KMS-11 (cell line): ENCODE measurements around the gene TMPRSS13.

Source experiments
- H2AFZ ChIP-seq: fragments of 200-600 bp; sonication (generic); 2 replicates; pipeline ENCODE4 v1.6.1; 2016; ENCODE audit warnings: antibody characterized with exemption, mixed run types, low read depth
- H3K27ac ChIP-seq: fragments of 200-600 bp; sonication (generic); 2 replicates; pipeline ENCODE4 v1.6.1; 2016; ENCODE audit warnings: mild to moderate bottlenecking, mixed run types
- H3K27me3 ChIP-seq: fragments of 200-600 bp; sonication (generic); 2 replicates; pipeline ENCODE4 v1.6.1; 2017; ENCODE audit warnings: mild to moderate bottlenecking, low read depth, mixed run types, moderate library complexity; ENCODE audit not compliant: insufficient read depth
- H3K36me3 ChIP-seq: fragments of 200-600 bp; sonication (generic); 2 replicates; pipeline ENCODE4 v1.6.1; 2017; ENCODE audit warnings: mild to moderate bottlenecking, mixed run types; ENCODE audit not compliant: insufficient read depth
- H3K4me1 ChIP-seq: fragments of 200-600 bp; sonication (generic); 2 replicates; pipeline ENCODE4 v1.6.1; 2016; ENCODE audit warnings: mild to moderate bottlenecking, low read depth, mixed run types; ENCODE audit not compliant: poor library complexity, severe bottlenecking
- H3K4me2 ChIP-seq: fragments of 200-600 bp; sonication (generic); 2 replicates; pipeline ENCODE4 v1.7.0; 2016; ENCODE audit warnings: mild to moderate bottlenecking, mixed run types
- H3K4me3 ChIP-seq: fragments of 200-600 bp; sonication (generic); IDR thresholded peaks from 2 replicates; pipeline ENCODE4 v1.6.1; 2017; ENCODE audit warnings: low read depth, low read length, mixed read lengths; ENCODE audit not compliant: insufficient read depth
- H3K79me2 ChIP-seq: fragments of 200-600 bp; sonication (generic); 2 replicates; pipeline ENCODE4 v1.6.1; 2016; ENCODE audit warnings: low read depth, mixed run types; ENCODE audit not compliant: insufficient read depth
- H3K9ac ChIP-seq: fragments of 200-600 bp; sonication (generic); 2 replicates; pipeline ENCODE4 v1.6.1; 2016; ENCODE audit warnings: mild to moderate bottlenecking, mixed run types
- H4K20me1 ChIP-seq: fragments of 200-600 bp; sonication (generic); 2 replicates; pipeline ENCODE4 v1.6.1; 2016; ENCODE audit warnings: mild to moderate bottlenecking, mixed run types; ENCODE audit not compliant: insufficient read depth
- TF ChIP-seq, protein P1 (sequence below): fragments of 200-600 bp; sonication (generic); conservative IDR thresholded peaks from 2 replicates; pipeline ENCODE4 v1.6.1; 2017; ENCODE audit warnings: low read depth, mild to moderate bottlenecking, antibody characterized with exemption, low read length, moderate library complexity, mixed read lengths

Gene TMPRSS13

DNA sequence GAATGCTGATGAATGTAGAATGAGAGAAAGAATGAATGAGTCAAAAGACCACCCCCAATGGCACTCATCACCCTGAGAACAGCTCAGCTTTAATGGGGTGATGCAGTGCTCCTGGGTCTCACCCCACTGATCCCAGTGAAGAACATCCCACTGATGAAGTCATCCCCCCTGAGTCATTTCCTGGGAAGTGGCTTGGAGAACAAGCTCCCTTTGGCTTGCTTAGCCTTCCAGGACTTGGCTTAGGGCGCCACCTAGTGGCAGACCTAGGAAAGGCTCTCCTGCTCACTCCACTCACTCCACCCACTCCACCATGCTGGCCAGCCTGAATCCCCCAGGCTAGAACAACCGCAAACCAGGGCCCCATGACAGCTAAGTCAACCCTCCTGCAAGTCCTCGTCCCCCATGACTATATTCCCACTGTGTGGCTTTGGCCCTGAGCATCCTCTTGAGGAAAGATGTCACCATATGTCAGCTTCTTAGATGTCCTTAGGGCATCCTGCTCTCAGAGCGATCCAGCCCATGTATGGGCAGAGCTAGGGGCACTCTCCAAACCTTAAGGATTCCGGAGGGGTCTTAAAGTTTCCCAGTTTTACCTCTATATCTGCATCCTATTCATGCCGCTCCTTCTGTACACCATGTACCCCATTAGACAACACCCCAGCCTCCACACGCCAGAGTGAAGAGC is 17.8 kb upstream of the TMPRSS13 start:
- no peaks in the 10 kb centered on the region for H4K20me1 ChIP-seq
- peaks cover 16% of the 10 kb centered on the region for H3K4me1 ChIP-seq
- no peaks in the 10 kb centered on the region for H3K36me3 ChIP-seq
- H3K27ac ChIP-seq: no peak overlapping the region
- H3K79me2 ChIP-seq: no peaks in the 10 kb centered on the region
- H2AFZ ChIP-seq: no peak overlapping the region
- no peaks in the 10 kb centered on the region for H3K27me3 ChIP-seq
- TF ChIP-seq, protein P1, sequence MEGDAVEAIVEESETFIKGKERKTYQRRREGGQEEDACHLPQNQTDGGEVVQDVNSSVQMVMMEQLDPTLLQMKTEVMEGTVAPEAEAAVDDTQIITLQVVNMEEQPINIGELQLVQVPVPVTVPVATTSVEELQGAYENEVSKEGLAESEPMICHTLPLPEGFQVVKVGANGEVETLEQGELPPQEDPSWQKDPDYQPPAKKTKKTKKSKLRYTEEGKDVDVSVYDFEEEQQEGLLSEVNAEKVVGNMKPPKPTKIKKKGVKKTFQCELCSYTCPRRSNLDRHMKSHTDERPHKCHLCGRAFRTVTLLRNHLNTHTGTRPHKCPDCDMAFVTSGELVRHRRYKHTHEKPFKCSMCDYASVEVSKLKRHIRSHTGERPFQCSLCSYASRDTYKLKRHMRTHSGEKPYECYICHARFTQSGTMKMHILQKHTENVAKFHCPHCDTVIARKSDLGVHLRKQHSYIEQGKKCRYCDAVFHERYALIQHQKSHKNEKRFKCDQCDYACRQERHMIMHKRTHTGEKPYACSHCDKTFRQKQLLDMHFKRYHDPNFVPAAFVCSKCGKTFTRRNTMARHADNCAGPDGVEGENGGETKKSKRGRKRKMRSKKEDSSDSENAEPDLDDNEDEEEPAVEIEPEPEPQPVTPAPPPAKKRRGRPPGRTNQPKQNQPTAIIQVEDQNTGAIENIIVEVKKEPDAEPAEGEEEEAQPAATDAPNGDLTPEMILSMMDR: peak; percentile 85
- H3K9ac ChIP-seq: no peak overlapping the region
- no peak overlapping the region for H3K4me2 ChIP-seq
- no peak overlapping the region for H3K4me3 ChIP-seq

DNA sequence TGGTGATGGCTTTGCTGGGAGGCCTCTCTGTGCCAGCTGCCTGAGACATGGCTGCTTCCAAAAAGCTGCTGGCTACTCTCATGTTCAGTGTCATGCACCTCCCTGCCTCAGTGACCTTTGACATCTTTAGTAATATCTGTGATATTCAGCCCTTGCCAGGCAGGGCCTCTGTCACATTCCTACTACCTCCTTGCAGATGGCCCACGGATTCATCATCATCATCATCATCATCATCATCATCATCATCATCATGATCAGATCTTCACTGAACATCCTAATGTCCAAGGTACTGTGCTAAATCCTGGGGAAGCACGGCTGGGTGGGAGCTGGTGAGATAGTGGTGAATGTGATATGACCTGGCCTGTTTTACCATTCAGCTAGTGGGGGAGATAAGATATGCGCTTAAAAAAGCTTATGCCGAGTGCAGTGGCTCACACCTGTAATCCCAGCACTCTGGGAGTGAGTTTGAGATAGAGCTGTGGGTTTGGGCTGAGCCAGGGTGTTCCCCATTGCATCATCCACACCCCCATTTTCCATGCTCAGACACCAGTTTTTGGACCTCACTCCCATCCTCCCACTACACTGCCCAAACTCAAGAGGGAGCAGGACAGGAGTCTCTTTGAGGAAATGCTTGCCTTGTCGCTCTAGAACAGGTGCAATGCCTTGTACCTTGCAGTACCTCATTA is 17.1 kb upstream of the TMPRSS13 start:
- Histone ChIP-seq H3K79me2 (no peaks in the 10 kb centered on the region), H3K4me1 (peaks cover 16% of the 10 kb centered on the region), H3K4me3 (no peak overlapping the region), H2AFZ (no peak overlapping the region), H3K4me2 (no peak overlapping the region), H3K9ac (no peak overlapping the region), H3K36me3 (no peaks in the 10 kb centered on the region), H4K20me1 (no peaks in the 10 kb centered on the region), H3K27ac (no peak overlapping the region), H3K27me3 (no peaks in the 10 kb centered on the region)
- TF ChIP-seq, protein P1: no peak

DNA sequence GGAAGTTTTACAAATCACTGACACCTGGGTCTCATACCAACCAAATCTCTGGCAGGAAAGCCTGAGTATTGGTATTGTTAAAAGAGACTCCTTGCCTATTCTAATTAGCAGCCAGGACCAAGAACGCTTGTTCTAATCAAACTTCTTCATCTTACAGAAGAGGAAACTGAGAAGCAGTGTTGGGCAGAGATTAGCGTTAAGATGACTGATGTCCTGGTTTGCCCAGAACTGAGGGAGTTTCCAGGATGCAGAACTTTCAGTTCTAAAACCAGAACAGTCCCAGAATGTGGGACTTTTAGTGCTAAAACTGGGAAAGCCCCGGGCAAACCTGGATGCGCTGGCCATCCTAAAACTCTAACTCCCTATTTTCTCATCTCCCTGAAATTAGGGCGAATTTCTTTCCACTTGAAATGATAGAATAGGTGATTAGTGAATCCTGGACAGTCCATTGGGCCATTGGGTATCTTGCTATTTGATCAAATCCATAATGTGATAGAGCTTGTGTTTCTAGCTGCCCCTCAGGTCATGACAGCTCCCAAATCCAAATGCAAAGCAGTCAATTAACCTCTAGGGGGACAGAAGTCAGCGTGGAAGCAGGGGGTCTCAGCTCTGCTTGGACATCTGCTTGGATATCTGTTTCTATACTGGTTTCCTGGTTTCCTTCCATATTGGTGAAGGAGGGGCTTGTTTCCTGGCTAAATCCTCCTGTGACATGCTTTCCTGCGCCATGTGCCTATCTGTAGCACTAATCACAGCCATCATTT is 16.0 kb upstream of the TMPRSS13 start:
- no peak overlapping the region for H3K27ac ChIP-seq
- H3K4me2 ChIP-seq: no peak overlapping the region
- no peak overlapping the region for H3K4me3 ChIP-seq
- no peaks in the 10 kb centered on the region for H4K20me1 ChIP-seq
- no peak overlapping the region for H3K9ac ChIP-seq
- no peak overlapping the region for H2AFZ ChIP-seq
- H3K27me3 ChIP-seq: no peaks in the 10 kb centered on the region
- H3K79me2 ChIP-seq: no peaks in the 10 kb centered on the region
- H3K36me3 ChIP-seq: no peaks in the 10 kb centered on the region
- TF ChIP-seq, protein P1: 0 out of 2 replicates have a peak, but pooled peaks have one; percentile 12
- peaks cover 13% of the 10 kb centered on the region for H3K4me1 ChIP-seq

DNA sequence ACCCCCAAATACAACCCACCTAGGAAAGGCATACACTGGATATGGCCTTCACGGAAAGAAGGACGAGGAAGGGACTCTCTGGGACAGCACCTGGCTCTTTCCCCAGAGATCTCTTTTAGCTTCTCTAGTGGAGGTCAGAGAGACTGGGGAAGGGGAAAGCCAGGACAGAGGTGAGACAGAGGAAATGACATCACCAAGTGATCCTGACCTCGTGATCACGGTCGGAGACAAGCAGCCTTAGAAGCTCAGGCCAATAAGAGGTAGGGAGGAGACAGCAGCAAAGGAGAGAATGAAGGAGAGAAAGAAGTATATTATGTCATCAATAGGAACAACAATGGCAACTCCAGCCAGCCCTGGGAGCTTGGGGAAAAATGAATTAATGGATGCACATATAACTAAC is 15.4 kb upstream of the TMPRSS13 start:
- Histone ChIP-seq H3K79me2 (no peaks in the 10 kb centered on the region), H3K27ac (no peak overlapping the region), H3K27me3 (no peaks in the 10 kb centered on the region), H4K20me1 (no peaks in the 10 kb centered on the region), H3K36me3 (no peaks in the 10 kb centered on the region), H3K4me1 (peaks cover 13% of the 10 kb centered on the region), H2AFZ (no peak overlapping the region), H3K4me2 (no peak overlapping the region), H3K4me3 (no peak overlapping the region), H3K9ac (no peak overlapping the region)
- TF ChIP-seq, protein P1: no peak
